ENCODE data around the gene VAV2. TPM values are rescaled to one million over a fixed set of nuclear protein-coding genes. Genes with fewer than 3 reads are reported as not detected.

VAV2 gene
- total RNA-seq, 1 donor from 2014 or later: 61.9 TPM

GRCh38 chr9:133870598-133871595 lies 121.2 kb downstream of the VAV2 start:
- peaks cover 2% of the 10 kb centered on the region for H3K36me3 Mint-ChIP-seq
- H3K4me3 Mint-ChIP-seq: peak overlapping the region; percentile 13
- H3K9me3 Mint-ChIP-seq: no peaks in the 10 kb centered on the region
- TF ChIP-seq CTCF (IDR thresholded peaks at IDR 0.05; ENCODE audit: unreplicated experiment): no peak
- no peaks in the 10 kb centered on the region for H3K27me3 Mint-ChIP-seq (ENCODE audit: low read depth)
- H3K4me1 Mint-ChIP-seq: peaks cover 56% of the 10 kb centered on the region
- DNase-seq (ENCODE audit: low spot score in 2 of 2, unreplicated experiment in 2 of 2): no peak
- peak overlapping the region; percentile 85 for H3K27ac Mint-ChIP-seq

GRCh38 chr9:133869674-133870405 lies 122.3 kb downstream of the VAV2 start:
- Mint-ChIP-seq H3K4me3 (peak overlapping the region; percentile 13), H3K27ac (peak overlapping the region; percentile 85), H3K36me3 (peaks cover 10% of the 10 kb centered on the region), H3K9me3 (peaks cover 8% of the 10 kb centered on the region), H3K4me1 (peaks cover 50% of the 10 kb centered on the region), H3K27me3 (ENCODE audit: low read depth) (no peaks in the 10 kb centered on the region)
- TF ChIP-seq CTCF (IDR thresholded peaks at IDR 0.05; ENCODE audit: unreplicated experiment): no peak
- DNase-seq (ENCODE audit: low spot score in 2 of 2, unreplicated experiment in 2 of 2): no peak

GRCh38 chr9:133868203-133868602 lies 123.9 kb downstream of the VAV2 start:
- H3K27ac Mint-ChIP-seq: peak overlapping the region; percentile 30
- H3K36me3 Mint-ChIP-seq: peaks cover 10% of the 10 kb centered on the region
- DNase-seq (ENCODE audit: low spot score in 2 of 2, unreplicated experiment in 2 of 2): no peak
- no peak for TF ChIP-seq CTCF (IDR thresholded peaks at IDR 0.05; ENCODE audit: unreplicated experiment)
- no peak overlapping the region for H3K4me3 Mint-ChIP-seq
- peaks cover 8% of the 10 kb centered on the region for H3K9me3 Mint-ChIP-seq
- peaks cover 49% of the 10 kb centered on the region for H3K4me1 Mint-ChIP-seq
- H3K27me3 Mint-ChIP-seq (ENCODE audit: low read depth): no peaks in the 10 kb centered on the region

GRCh38 chr9:133866946-133867345 lies 125.2 kb downstream of the VAV2 start:
- TF ChIP-seq CTCF (IDR thresholded peaks at IDR 0.05; ENCODE audit: unreplicated experiment): no peak
- H3K27ac Mint-ChIP-seq: no peak overlapping the region
- no peaks in the 10 kb centered on the region for H3K27me3 Mint-ChIP-seq (ENCODE audit: low read depth)
- peaks cover 54% of the 10 kb centered on the region for H3K4me1 Mint-ChIP-seq
- no peak for DNase-seq (ENCODE audit: low spot score in 2 of 2, unreplicated experiment in 2 of 2)
- H3K9me3 Mint-ChIP-seq: peaks cover 8% of the 10 kb centered on the region
- H3K4me3 Mint-ChIP-seq: no peak overlapping the region
- H3K36me3 Mint-ChIP-seq: peaks cover 10% of the 10 kb centered on the region

- no peak overlapping the region for H3K4me3 Mint-ChIP-seq
- peaks cover 40% of the 10 kb centered on the region for H3K4me1 Mint-ChIP-seq
- peak overlapping the region; percentile 82 for H3K27ac Mint-ChIP-seq
These were observed 128.1 kb downstream of the VAV2 start for GRCh38 chr9:133864011-133864410.

More at GRCh38 chr9:133864011-133864410, 128.1 kb downstream of the VAV2 start:
- peak in 1 of 2 experiments; percentile 63 for DNase-seq (ENCODE audit: low spot score in 2 of 2, unreplicated experiment in 2 of 2)
- peaks cover 16% of the 10 kb centered on the region for H3K36me3 Mint-ChIP-seq
- no peak for TF ChIP-seq CTCF (IDR thresholded peaks at IDR 0.05; ENCODE audit: unreplicated experiment)
- no peaks in the 10 kb centered on the region for H3K27me3 Mint-ChIP-seq (ENCODE audit: low read depth)
- H3K9me3 Mint-ChIP-seq: peaks cover 8% of the 10 kb centered on the region

Measured in mesothelial cell of epicardium (in vitro differentiated cells).